Left ventricle myocardium superior (tissue), 1 donor: ENCODE data around the gene CDKAL1. TPM values are rescaled to one million over a fixed set of nuclear protein-coding genes. Genes with fewer than 3 reads are reported as not detected.

Experiments
- ATAC-seq: fragments of 200-7000 bp; cut with Tn5 transposase; one replicate; pipeline ENCODE4 v1.9.1; 2020; ENCODE audit warnings: mild to moderate bottlenecking, moderate library complexity
- DNase-seq: peaks from one replicate; pipeline ENCODE4 v3.0.0-alpha.2; 2020
- intact Hi-C: fragments of 100-400 bp; cut with micrococcal nuclease; formaldehyde crosslinking; loops from one replicate; pipeline ENCODE4 v1.11.0; 2022
- total RNA-seq: library from RNA; stranded (reverse); fragmentation: NEBNext Ultra II Directional; extraction: Animal tissue kit (Norgen Biotek cat#: 25700); gene quantifications from one replicate; pipeline ENCODE4 v1.2.1, GENCODE V29; 2021
- donor health status: DM: no; HTN: yes; CAD: no; lungs with severe emphysema.

CDKAL1 gene
- total RNA-seq, 1 donor from 2014 or later, result 9.9 TPM

DNA sequence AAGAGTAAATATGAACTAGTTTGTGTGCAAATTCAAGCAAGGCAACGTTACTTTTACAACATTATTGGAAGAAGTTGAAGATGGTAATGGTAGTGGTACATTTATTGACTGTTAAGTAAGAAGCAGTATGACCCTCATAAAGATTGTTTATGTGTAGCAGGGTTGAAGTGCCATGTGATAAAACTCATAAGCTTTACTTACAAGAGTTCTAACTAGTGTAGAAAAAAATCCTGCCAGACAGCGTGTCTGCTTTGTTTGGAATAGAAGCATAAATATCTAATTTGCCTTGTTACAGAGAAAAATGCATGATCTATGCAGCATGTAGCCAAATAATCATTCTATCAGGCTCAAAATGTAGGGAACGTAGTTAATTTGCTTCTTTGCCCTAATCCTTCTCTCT lies 608.5 kb downstream of the CDKAL1 start:
- DNase-seq (no peak), ATAC-seq (no peak)
- intact Hi-C loops, result no loop called here

DNA sequence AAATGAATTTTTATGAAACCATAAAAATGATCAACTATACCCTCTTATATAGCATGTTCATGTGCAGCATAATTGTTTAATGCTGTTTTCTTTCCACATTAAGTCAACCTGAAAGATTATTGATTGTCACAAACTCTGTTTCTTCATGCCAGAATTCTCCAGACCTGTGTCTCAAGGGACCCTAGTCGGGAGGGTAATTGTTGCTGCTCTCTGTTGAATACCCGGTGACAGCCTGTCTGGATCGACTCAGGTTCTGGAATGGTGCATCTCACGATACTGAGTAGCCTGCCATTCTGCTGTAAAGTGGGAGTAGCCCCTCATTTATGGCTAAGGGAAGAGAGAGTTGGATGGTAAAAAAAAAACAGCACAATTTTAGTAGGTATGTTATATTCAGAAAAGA lies 609.4 kb downstream of the CDKAL1 start:
- ATAC-seq (no peak), DNase-seq (no peak)
- intact Hi-C loops, result no loop called here

DNA sequence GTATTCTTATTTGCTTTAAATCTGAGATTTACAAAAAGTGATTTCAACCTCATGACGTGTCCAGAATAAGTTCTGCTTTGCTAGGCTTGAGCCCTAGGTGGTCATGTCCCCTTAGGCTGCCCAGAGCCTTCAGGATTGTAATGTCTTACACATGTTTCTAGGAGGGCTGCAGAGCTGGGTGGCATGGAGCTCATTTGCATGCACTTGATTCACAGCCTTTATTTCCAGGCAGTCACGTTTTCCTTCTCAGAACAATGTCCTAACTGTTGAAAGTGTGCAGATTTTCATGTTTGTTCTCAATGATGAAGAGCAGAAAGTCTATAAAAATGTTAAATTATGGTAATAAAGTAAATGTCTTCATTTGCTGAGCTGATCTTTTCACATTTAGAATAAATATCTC lies 610.7 kb downstream of the CDKAL1 start:
- no peak for DNase-seq
- no peak for ATAC-seq

DNA sequence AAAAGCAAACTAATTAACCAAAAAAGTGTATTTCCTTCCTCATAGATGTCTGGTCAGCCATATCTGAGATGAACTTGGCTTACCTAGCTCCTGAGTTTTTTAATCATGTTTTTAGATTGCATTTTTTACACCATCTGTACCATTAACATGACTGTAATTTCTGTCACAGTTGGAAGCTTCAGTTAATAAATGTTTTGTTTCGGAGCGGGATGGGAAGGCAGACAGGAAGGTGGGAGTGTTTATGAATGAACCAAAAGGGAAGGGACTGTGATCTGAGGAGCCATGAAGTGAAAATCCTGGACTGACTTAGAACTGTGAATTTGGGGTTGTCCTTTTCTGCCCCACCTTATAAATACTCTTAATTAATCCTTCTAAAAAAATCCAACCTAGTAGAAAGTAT lies 613.7 kb downstream of the CDKAL1 start:
- ATAC-seq (no peak), DNase-seq (no peak)
- intact Hi-C loops, result no loop called here

More for the DNA sequence above, 610.7 kb downstream of the CDKAL1 start:
- intact Hi-C loops, result no loop called here

DNA sequence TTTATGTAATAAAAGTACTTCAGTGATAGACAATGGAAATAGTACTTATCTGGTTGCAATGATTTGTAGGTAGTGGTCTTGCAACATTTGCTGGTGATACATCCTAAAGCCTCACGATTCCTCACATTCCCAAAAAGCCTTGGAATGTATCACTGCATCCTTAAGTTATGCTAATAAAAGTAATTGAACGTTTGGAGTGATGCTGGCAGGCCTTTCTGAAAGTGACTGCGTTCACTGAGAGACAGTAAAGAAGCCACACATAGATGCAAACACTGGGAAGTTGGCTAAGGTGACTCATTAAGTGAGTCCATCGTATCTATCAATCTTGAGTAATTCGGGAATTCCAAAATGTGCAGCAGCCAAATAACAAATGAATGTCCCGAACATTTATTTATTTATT lies 615.2 kb downstream of the CDKAL1 start:
- no peak for DNase-seq
- ATAC-seq, result no peak
- intact Hi-C loops, result no loop called here

DNA sequence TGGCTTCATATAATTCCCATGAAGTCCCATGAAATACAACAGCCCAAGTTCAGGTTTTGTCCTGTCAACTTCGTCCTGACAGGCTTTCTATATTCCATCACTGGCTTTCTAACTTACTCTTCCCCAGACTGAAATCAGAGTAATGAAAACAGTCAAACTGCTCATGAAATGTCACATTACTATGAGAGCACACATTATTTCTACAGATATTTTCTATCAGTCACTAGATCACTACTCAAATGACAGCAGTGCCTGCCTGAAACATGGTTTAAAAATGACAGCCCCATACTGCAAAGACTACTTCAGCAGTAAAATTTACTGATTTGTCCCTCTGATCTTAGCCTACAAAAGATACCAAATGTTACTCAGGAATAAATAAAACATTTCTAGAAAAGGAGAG lies 616.4 kb downstream of the CDKAL1 start:
- DNase-seq (no peak), ATAC-seq (no peak)
- intact Hi-C loops, result no loop called here

DNA sequence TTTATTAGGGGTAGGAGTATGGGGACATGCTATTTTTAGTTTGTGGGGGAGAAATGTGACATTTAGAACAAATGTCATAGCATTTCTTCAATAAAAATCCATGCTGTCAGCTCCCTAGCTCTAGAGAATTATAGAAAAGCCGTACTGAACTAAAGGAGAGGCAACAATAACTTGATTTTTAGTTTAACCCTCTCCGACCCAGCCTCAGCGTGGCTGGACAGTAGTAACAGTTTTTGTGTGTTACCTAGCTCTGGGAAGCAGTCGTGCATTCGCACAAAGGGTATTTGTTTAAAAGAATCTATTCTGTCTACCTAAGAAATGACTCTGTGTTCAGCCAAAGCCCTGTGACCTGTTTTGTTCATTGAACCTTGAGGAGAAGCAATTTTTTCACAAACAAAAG lies 616.9 kb downstream of the CDKAL1 start:
- intact Hi-C loops, result no loop called here
- ATAC-seq (no peak), DNase-seq (no peak)

DNA sequence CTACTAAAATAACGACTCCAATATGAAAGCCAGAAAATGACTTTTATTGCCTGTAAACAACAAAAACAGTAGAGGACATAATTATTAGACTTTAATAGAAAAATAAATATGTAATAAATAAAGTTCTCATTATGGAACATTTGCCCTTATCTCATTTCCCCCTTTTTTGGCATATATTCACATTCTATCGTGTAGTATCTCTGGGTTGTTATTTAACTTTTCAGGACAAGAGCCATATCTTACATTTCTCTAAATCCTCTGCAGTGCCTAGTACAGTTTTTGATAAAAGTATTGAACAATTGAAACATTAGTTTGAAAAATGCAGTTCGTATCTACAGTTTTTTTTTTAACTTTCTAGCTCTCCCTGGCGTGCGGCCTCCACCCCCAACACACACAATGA lies 617.3 kb downstream of the CDKAL1 start:
- ATAC-seq (no peak), DNase-seq (no peak)
- intact Hi-C loops, result no loop called here

DNA sequence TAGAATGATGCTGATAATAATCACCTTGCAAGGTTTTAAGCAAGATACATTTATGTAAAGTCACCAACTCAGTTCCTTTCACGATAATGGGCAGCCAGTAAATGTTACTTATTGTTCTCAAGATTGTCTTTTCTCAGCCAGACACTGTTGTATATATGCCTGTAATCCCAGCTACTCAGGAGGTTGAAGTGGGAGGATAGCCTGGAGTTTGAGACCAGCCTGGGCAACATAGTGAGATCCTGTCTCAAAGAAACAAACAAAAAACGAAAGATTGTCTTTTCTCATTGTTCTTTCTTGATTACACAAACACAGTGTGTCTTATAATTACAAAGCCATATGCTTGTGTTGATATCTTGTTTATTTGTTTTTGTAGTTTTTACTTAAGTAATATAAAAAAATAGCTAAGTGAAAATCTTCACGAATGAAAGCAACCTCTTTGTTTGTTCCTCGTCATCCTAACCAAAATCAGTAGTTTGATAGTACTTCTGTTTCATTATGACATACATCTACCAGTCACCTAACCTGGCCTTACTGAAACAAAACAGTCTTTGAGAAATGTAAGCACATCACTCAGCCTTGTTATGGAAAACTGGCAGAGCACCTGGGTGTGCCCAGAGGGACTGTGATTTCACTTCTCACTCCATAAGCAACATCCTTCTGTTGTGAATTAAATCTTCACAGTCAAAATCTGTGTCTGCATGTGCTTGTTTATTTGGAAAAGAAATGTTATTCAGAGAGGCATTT lies 623.1 kb downstream of the CDKAL1 start:
- intact Hi-C loops, result no loop called here
- no peak for ATAC-seq
- DNase-seq, result no peak

DNA sequence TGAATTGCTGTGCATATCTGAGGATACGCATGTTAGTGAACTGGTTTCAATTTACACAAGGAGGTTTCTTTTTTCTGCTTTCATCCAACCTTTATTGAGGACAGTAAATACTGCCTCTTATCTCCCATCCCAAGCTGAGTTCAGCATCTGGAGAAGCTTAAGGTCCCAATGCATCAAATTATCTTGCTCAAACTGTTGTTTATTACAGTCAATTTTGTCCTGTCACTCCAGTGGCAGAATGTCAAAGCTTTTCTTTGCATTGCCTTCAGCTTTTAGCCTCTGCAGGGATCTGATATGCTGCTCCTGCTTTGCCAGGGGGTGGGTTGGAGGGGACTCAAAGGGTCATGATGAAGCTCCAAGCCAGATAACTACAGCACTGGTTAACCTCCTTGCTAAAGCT lies 623.9 kb downstream of the CDKAL1 start:
- intact Hi-C loops, result no loop called here
- ATAC-seq (no peak), DNase-seq (no peak)

DNA sequence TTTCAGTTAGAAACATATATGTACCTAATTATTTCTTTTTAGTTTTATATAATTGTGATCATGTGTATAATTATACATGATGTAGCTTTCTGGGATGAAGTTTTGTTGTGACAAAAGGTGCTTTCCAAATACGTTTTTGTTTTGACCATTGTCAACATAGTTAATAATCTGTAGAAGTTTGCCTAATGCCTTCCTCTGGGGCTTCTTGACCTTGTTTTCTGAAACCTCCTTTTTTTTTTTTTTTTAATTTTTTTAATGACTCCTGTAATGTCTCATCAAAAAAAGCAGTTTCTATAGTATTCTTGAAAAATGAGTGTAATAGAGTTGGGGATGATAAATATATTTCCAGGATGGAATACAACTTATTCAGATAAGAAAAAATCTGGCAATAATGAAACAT lies 624.6 kb downstream of the CDKAL1 start:
- DNase-seq, result no peak
- intact Hi-C loops, result no loop called here
- no peak for ATAC-seq

GRCh38 chr6:21159465-21159864 lies 625.2 kb downstream of the CDKAL1 start:
- ATAC-seq (no peak), DNase-seq (no peak)
- intact Hi-C loops, result no loop called here

DNA sequence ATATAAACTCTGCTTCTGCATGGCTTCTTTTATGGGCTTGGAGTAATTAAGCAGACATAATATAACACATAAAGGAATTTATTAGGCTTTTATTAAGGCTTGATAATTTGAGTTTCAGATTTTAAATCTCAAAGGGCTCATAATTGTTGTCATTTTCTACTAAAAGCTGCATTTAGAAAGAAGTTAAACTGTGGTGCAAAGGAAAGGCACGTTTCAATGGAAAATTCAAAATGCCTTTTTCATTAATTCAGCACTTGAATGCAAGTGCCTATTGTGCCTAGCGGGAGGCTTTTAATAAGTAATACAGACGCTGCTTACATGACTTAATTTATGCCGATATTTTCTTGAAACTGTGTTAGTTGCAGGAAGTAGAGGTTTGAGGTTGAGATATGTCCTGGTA lies 627.5 kb downstream of the CDKAL1 start:
- DNase-seq (no peak), ATAC-seq (no peak)
- intact Hi-C loops, result no loop called here

DNA sequence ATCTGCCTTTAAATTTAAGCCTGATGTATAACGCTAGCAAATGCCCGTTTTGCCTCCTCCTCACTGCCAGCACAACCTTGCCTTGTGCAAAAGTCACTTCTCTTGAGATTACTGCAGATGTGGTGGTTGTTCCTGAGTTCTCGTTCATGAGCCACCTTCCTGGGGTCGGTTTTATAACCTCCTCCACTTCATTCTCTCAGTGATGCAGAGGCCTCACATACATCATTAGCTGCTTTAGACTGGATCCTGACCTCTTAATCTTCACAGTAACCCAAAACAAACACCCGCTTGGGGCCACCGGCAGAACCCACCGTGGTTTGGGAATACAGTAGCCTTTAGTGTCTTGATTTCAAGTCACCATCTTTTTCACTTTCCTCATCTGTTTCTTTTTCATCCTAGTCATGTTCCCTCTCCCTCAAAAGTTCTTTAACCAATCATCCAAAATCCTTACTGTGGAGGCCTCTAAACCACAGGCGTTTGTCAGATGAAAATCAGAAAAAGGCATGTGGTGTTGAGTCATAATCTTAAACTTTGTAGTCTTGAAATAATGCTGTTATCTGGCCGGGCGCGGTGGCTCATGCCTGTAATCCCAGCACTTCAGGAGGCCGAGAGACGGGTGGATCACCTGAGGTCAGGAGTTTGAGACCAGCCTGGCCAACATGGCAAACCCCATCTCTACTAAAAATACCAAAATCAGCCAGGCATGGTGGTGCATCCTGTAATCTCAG lies 629.0 kb downstream of the CDKAL1 start:
- ATAC-seq (no peak), DNase-seq (no peak)
- intact Hi-C loops, result no loop called here

DNA sequence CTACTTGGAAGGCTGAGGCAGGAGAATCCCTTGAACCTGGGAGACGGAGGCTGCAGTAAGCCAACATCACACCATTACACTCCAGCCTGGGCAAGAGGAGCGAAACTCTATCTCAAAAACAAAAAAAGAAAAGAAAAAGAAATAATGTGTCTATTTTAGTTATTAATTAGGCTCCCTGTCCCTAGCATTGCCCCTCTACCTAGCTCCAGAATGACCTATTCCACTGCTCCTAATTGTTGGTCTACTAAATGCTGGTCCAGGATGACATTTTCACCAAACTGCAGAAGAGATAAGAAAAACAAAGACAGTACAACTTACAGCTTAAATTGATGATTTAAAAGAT lies 629.6 kb downstream of the CDKAL1 start:
- ATAC-seq (no peak), DNase-seq (no peak)
- intact Hi-C loops, result no loop called here

DNA sequence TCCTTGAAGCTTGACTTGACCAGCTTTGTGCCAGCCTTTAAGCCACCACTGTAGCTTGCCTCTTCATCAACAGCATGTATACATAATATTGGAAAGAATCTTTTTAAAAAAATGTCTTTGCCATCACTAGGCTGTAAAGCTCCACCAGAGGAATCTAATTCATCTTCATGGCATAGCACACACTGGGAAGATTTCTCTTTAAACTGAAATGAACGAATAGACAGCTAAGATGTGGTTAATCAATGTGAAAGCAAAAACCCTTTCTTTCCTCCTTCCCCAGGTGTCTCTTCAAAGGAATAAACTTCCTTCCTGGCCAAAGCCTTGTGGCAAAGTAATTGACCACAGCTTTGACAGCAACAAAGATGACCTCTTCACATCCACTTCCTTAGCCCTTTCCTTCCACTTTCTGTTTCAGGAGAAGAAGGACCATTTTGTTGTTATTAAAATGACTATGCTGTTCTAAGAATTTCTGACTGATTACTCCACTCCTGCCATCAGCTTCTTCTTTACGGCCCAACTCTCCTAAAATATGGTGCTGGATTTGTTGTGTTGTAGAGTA lies 630.6 kb downstream of the CDKAL1 start:
- no peak for ATAC-seq
- intact Hi-C loops, result no loop called here
- DNase-seq, result no peak

- intact Hi-C loops, result no loop called here
- peak; percentile 87 for ATAC-seq
- DNase-seq, result no peak
Measured at GRCh38 chr6:21166754-21167153, 632.5 kb downstream of the CDKAL1 start.

- intact Hi-C loops, result no loop called here
- no peak for ATAC-seq
Measured at GRCh38 chr6:21167790-21168189, 633.5 kb downstream of the CDKAL1 start.

GRCh38 chr6:21171801-21172200 lies 637.5 kb downstream of the CDKAL1 start:
- intact Hi-C loops, result no loop called here
- ATAC-seq (no peak), DNase-seq (no peak)

More at GRCh38 chr6:21167790-21168189, 633.5 kb downstream of the CDKAL1 start:
- no peak for DNase-seq

GRCh38 chr6:21173031-21173430 lies 638.8 kb downstream of the CDKAL1 start:
- no peak for ATAC-seq
- intact Hi-C loops, result no loop called here
- no peak for DNase-seq

DNA sequence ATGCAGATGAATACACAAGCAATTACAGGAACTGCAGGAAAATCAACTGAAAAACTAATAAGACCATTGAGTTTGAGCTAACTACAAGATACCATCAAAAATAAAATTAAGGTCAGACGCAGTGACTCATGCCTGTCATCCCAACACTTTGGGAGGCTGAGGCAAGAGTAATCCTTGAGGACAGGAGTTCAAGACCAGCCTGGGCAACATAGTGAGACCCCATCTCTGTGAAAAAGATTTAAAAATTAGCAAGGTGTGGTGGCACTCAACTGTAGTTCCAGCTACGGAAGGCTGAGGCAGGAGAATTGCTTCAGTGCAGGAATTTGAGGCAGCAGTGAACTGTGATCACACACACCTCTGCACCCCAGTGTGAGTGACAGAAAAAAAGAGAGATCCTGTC lies 639.4 kb downstream of the CDKAL1 start:
- DNase-seq, result no peak
- intact Hi-C loops, result no loop called here
- ATAC-seq, result no peak
